GM21526 (cell line): ENCODE results near the gene ANKMY1.

Source experiments
- ATAC-seq: cut with Tn5 transposase; IDR thresholded peaks from one replicate; pipeline ENCODE4 v1.9.1; 2021; ENCODE audit warnings: moderate library complexity; ENCODE audit not compliant: unreplicated experiment, low FRiP score

The ANKMY1 gene

DNA sequence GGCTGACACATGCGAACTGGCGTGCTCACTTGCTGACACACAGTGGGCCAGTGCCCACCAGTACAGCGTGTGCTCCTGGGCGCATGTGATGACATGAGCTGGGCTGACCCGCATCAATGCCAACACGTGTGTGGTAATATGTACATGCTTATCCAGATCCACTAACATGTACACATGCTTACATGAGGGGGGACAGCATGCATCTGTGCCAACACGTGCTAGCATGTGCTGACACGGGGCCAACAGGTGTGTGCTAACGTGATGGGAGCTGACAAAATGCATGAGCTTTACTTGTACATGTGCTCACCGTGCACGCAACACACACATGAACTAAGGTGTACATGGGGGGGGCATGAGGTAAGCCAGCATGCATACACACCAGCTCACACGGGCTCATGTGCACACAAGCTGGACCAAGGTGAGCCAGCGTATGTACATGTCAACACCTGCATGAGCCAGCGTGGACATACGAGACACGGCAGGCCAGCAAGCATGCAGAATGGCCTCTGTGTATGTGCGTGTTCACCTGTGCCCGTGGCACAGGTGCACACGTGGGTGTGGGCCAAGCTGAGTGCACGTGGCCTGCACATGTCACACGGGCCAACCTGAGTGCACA, 93.8 kb downstream of the ANKMY1 start:
- no peak for ATAC-seq

DNA sequence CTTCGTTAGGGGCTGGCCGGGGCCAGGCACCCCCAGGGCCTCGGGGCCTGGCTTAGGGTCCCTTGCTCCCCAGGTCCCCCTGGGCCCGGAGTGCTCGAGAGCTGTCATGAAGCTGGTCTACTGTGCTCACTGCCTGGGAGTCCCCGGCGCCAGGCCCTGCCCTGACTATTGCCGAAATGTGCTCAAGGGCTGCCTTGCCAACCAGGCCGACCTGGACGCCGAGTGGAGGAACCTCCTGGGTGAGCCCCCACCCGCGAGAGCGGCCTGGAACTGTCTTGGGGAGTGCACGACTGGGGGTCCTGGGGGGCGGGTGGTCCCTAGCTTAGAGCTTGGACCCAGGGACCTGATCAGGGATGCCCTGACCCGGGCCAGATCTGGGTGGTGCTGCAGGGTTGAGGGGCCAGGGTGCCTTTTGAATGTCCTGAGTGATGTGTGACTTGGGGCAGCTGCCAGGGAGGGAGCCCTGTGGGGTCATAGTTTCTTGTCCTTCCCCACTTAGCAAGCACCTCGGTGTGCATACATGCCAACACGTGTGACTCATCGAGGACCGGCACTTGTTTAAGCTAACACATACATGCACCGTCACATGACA, 94.4 kb downstream of the ANKMY1 start:
- no peak for ATAC-seq

DNA sequence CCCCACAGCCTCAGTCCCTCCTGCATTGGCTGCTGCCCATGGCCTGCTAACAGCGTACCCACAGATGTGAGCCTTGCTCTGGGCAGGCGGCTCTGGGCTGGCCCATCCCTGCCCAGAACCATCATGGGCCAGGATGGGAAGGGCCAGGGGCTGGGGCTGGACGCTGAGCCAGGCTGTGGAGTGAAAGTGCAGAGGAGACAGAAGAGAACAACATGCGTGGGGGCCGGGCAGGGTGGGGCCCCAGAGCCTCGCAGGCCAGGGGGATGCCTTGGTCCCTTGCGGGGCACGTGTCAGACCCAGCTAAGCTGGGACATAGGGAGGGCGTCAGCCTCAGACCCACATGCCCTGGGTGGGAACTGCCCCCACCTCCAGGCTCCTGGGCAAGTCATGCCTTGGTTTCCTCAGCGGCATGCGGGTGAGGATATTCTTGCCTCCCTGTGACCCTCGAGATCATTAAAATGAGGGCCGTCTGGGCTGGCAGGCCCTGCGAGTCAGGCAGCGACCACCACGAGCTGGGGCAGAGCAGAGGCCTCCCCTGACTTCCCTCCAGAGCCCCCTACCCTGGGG, 95.0 kb downstream of the ANKMY1 start:
- no peak for ATAC-seq

- no peak for ATAC-seq
Measured at GRCh38 chr2:240462073-240462706, 95.6 kb downstream of the ANKMY1 start.

DNA sequence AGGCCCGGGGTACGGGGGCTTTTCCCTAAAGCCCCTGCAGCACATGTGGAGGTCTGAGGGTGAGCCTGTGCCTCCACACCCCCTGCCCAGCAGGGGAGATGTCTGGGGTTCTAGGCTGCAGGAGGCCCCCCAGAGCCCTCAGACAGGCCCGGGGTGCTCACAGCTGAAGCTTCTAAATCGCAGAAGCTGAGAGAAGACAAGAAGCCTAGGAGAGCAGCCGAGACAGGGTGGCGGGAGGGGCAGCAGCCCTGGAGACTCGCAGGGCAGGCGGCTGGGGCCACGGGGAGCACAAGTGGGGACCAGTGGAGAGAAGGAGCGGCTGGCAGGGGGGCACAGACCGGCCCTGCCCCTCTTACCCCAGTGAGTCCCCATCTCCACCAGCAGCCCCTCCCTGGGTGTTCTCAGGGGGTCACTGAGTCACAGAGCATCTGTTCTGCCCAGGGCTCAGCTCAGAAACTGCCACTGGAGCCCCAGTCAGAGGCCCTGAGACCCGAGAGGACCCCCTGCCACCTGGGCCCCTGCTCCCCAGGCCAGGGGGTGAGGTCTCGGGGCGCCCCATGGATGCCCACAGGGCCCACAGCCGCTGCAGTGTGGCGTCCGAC, 96.2 kb downstream of the ANKMY1 start:
- ATAC-seq, result no peak

GRCh38 chr2:240460781-240461431, 96.9 kb downstream of the ANKMY1 start:
- no peak for ATAC-seq

GRCh38 chr2:240460253-240460711, 97.5 kb downstream of the ANKMY1 start:
- ATAC-seq, result no peak

- ATAC-seq, result no peak
Measured at GRCh38 chr2:240459401-240460252, 98.2 kb downstream of the ANKMY1 start.

GRCh38 chr2:240458900-240459391, 98.8 kb downstream of the ANKMY1 start:
- ATAC-seq, result no peak

DNA sequence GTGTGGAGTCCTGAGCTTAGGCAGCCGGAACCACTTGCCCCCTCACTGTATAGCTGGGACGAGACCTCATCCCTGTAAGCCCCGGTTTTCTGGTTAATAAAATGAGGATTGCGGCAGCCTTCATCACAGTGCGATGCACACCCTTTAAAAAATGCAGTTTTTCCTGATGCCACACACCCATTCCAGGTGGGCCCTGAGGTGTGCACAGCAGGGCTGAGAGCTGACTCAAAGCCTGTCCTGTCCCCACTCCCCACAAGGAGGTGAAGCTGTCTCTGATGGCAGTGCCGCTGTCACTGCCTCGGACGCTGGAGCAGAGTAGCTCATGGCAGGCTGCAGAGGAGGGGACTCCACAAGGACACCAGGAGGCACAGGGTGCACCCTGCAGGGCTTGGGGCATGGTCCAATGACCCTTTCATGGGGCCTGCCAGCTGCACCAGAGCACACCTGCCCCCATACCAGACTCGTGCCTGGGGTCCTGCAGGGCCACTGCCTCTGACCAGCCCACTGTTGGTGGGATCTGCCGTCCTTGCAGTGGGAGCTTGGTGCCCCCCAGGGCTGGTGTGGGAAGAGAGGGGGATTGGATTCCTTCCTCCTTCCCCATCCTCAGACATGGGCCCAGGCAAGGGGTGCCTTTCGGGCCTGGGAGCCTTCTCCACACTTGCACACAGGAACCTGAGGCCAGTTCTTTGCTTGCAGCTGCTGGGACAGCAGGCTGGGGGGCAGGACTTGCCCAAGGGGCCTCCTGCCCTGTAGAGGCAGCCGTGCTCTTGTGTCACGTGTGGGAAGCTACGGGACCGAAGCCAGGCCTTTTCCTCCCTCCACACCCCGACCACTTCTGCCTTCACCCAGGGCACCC, 99.5 kb downstream of the ANKMY1 start:
- no peak for ATAC-seq

DNA sequence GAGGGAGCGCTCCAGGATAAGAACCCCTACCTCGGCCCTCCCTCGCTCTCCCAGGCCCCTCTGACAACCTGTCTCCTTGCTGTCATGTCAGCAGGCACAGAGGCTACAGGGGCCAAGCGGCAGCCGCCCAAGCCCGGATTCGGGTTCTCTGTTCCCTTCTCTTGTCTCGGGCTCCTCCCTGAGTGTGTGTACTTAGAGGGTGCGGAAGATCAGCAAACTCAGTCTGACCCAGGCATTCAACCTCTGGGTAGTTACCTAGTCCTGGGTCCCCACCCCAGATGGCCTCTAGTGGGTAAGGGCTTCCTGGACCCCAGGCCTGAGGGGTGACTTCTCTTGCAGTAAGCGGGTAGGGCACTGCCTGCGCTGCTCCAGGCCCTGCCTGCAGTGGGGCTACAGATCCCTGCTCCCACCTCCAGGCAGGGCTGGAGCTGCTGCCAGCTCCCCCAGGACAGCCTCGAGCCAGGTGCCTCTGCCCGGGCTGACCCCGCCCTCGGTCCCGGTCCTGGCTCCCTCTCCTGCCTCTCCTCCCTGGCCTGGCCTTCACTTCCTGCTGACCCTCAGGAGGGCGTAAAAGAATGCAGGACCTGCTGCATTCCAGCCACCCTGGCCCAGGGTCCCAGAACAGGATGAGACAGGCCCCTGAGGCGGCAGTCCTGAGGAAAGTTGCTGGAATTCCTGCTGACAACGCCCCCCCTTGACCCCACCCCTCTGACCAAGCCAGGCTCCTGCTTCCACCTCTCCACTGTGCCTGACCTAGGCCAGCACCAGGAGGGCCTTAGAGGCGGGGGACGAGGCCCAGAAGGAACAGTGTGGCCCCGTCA, 100.4 kb downstream of the ANKMY1 start:
- ATAC-seq, result no peak

DNA sequence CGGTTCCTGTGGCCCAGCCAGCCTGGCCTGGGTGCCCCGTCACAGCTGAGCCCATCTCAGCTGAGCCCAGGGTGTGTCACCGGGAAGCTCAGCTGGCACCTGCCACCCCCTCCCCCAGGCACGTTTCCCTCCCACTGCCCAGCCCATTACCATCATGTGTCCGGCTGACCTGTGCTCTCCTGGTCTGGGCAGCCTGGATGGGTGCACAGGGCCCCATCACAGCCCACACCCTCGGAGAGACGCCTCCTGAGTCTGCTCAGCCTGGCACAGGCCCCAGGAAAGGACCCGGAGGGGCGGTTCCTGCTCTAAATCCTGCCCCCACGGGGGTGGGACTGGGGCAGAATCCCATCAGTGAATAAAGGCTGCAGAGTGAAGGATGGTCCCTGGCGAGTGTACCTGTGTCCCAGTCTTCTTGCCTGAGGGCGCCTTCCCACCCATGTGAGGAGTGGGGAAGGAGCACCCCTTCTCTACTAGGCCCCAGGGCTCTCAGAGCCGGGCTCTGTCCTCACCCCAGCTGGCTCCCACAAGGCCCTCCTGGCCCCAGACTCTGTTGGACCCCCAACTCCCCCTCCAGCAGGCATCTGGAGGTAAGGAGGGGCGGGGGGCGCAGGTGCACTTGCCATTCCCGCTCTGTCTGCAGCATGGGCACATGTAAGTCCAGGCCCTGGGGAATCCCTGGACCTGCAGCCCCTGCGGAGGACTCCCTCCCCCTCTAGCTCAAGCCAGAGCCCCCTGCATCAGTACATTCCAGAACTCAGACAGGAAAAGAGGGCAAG, 101.2 kb downstream of the ANKMY1 start:
- no peak for ATAC-seq

DNA sequence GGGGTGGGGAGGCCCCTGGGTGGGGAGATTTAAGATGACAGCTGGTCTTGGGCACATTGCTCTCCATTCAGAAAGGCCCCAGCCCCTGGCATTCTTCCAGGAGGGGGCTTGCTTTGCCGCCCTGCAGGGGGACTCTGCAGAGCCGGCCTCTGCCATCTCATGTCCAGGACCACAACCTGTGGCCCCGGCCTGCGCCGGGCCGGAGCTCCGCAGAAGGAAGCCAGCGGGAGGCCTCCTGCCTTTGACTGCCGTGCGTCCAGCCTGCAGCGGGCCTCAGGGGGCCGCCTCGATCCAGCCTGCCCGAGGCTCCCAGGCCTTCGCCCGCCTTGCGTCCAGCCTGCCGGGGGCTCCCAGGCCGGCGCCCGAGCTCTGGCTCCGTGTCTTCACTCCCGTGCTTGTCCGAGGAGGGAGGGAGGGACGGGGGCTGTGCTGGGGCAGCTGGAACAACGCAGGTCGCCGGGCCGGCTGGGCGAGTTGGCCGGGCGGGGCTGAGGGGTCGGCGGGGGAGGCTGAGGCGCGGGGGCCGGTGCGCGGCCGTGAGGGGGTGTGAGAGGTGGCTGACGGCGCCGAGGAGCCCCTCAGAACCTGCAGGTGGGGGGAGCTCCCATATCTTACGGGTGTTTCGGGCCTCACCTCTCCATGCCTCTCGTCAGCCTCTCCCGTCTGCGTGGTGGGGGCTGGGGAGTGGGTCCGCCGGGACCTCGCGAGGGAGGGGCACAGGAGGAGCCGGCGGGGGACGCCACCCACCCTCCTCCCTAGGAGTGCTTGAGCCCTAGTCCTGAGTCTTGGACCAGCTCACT, 101.9 kb downstream of the ANKMY1 start:
- no peak for ATAC-seq

DNA sequence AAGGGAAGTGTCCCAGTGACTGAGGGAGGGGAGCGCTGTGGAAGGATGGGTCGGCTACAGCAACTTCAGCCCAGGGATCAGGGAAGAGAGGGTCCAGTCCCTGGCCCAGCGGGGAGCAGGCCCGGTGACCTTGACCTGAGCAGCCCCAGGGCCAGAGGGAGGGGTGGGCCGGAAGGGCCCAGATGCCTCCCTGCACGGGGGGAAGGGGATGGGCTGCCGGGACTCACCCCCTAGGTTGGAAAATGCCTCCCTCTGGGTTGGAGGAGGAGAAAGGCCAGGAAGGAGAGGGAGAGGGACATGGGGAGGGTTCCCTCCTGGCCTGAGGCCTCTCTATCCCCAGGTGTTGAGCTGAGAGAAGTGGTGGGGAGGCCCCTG, 102.5 kb downstream of the ANKMY1 start:
- no peak for ATAC-seq

DNA sequence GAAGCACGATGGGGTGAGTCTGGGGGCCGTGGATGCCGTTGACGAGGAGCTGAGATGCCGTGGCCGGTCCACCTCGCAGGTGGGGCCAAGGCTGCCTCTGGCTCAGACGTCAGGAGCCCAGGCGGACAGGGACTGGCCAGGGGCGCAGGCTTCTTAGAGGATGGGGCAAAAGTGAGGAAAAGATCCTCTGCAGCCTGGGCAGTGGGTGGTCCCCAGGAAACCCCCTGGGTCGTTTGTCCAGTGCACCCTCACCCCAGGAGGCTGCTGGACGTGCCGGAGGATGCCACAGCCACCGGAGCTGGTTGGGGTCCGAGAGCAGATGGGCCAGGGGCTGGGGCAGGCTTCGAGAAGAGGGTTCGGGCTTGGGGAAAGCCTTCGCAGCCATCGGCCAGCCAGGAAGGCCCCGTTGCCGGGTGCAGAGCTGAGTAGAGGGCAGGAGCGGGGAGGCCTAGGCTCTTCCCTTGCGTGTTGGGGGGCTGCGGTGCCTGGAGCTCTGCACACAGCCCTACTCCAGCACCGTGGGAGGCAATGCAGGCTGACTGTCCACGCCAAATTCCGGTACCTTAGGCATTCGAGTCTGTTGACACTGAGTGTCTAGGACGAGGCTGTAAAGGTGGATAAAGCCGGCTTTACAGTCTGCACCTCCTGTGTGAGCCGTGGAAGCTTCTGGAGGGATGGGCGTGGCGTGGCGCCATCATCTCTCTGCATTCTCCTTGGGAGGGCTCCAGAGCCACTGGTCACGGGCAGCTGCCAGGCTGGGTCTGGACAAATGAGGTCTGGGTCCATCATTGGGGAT, 103.5 kb downstream of the ANKMY1 start:
- no peak for ATAC-seq
